RWPE2 (cell line): Measurements from ENCODE around the gene KRTAP5-4.

Experiments
- ATAC-seq: fragments of 200-7000 bp; cut with Tn5 transposase; 3 replicates; pipeline ENCODE4 v1.9.1; 2021; ENCODE audit warnings: low read depth
- DNase-seq: peaks from one replicate; pipeline ENCODE4 v3.0.0-alpha.2; 2020; ENCODE audit warnings: low spot score
- H3K27ac ChIP-seq: fragments of 450-650 bp; 2 replicates; pipeline ENCODE4 v1.5.1; 2017; ENCODE audit warnings: mild to moderate bottlenecking; ENCODE audit not compliant: poor library complexity, severe bottlenecking
- H3K27me3 ChIP-seq: fragments of 250-450 bp; sonication (Bioruptor Pico); 2 replicates; pipeline ENCODE4 v1.5.1; 2021; ENCODE audit warnings: mild to moderate bottlenecking, moderate library complexity; ENCODE audit not compliant: insufficient read depth, poor library complexity, severe bottlenecking
- H3K36me3 ChIP-seq: fragments of 250-450 bp; sonication (Bioruptor Pico); 2 replicates; pipeline ENCODE4 v1.5.1; 2020; ENCODE audit warnings: low read depth, mild to moderate bottlenecking, moderate library complexity
- H3K4me1 ChIP-seq: fragments of 250-450 bp; sonication (Bioruptor Pico); 2 replicates; pipeline ENCODE4 v1.5.1; 2021; ENCODE audit warnings: mild to moderate bottlenecking, moderate library complexity; ENCODE audit not compliant: insufficient read depth, poor library complexity, severe bottlenecking
- H3K4me3 ChIP-seq: fragments of 250-450 bp; sonication (Bioruptor Pico); 2 replicates; pipeline ENCODE4 v1.5.1; 2021; ENCODE audit warnings: mild to moderate bottlenecking, moderate library complexity; ENCODE audit not compliant: severe bottlenecking
- H3K9me3 ChIP-seq: fragments of 250-450 bp; sonication (Bioruptor Pico); 2 replicates; pipeline ENCODE4 v1.5.1; 2021; ENCODE audit warnings: mild to moderate bottlenecking, moderate library complexity; ENCODE audit not compliant: severe bottlenecking
- CTCF ChIP-seq: fragments of 450-650 bp; IDR thresholded peaks from one replicate; pipeline ENCODE4 v1.5.1; 2017; ENCODE audit warnings: mild to moderate bottlenecking, moderate library complexity; ENCODE audit not compliant: poor library complexity, severe bottlenecking

Gene KRTAP5-4

GRCh38 chr11:1652442-1652770 is 30.5 kb upstream of the KRTAP5-4 start:
- ATAC-seq (no peak), DNase-seq (no peak)

GRCh38 chr11:1652026-1652425 is 30.1 kb upstream of the KRTAP5-4 start:
- no peak for DNase-seq
- Histone ChIP-seq H3K27ac (no peak overlapping the region), H3K36me3 (no peaks in the 10 kb centered on the region), H3K27me3 (no peaks in the 10 kb centered on the region), H3K4me3 (no peak overlapping the region), H3K9me3 (no peaks in the 10 kb centered on the region), H3K4me1 (peaks cover 6% of the 10 kb centered on the region)
- no peak for TF ChIP-seq CTCF
- no peak for ATAC-seq

More at GRCh38 chr11:1652442-1652770, 30.5 kb upstream of the KRTAP5-4 start:
- H3K36me3 ChIP-seq, result no peaks in the 10 kb centered on the region
- no peak for TF ChIP-seq CTCF
- H3K27me3 ChIP-seq, result no peaks in the 10 kb centered on the region
- H3K4me3 ChIP-seq, result no peak overlapping the region
- H3K9me3 ChIP-seq, result no peaks in the 10 kb centered on the region
- peaks cover 6% of the 10 kb centered on the region for H3K4me1 ChIP-seq
- no peak overlapping the region for H3K27ac ChIP-seq

GRCh38 chr11:1651411-1651980 is 29.6 kb upstream of the KRTAP5-4 start:
- Histone ChIP-seq H3K36me3 (no peaks in the 10 kb centered on the region), H3K9me3 (no peaks in the 10 kb centered on the region), H3K27ac (no peak overlapping the region), H3K4me1 (peaks cover 6% of the 10 kb centered on the region), H3K4me3 (no peak overlapping the region), H3K27me3 (no peaks in the 10 kb centered on the region)
- TF ChIP-seq CTCF, result no peak
- no peak for ATAC-seq
- no peak for DNase-seq

- Histone ChIP-seq H3K9me3 (no peaks in the 10 kb centered on the region), H3K36me3 (no peaks in the 10 kb centered on the region)
- no peak for ATAC-seq
Observed at GRCh38 chr11:1650918-1651262, 29.0 kb upstream of the KRTAP5-4 start.

More at GRCh38 chr11:1650918-1651262, 29.0 kb upstream of the KRTAP5-4 start:
- no peak for DNase-seq
- no peak for TF ChIP-seq CTCF
- no peak overlapping the region for H3K4me3 ChIP-seq
- H3K4me1 ChIP-seq, result peaks cover 6% of the 10 kb centered on the region
- H3K27ac ChIP-seq, result no peak overlapping the region
- H3K27me3 ChIP-seq, result no peaks in the 10 kb centered on the region
